ENCODE results near the gene ANXA4.
"Not testable (repeated sequence)": the region's sequence is repeated elsewhere in the genome, so short reads cannot be mapped to it uniquely, and the experiment has no call there.

Gene ANXA4

DNA sequence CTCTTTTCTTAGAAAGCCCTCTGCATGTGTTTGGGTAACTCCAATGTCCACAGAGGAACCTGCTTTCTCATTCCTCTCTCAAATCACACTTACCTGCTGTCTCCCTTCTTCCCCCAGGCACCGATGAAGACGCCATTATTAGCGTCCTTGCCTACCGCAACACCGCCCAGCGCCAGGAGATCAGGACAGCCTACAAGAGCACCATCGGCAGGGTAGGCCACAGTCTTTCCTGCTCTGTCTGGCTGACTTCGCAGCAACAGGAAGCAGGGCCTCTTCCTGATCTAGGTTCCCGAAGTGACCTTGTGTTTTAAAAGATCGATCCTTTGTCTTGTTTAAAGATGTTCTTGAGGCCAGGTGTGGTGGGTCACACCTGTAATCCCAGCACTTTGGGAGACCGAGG lies 62.5 kb downstream of the ANXA4 start:
- no peak for DNase-seq (ENCODE audit: low read depth, low spot score)

DNA sequence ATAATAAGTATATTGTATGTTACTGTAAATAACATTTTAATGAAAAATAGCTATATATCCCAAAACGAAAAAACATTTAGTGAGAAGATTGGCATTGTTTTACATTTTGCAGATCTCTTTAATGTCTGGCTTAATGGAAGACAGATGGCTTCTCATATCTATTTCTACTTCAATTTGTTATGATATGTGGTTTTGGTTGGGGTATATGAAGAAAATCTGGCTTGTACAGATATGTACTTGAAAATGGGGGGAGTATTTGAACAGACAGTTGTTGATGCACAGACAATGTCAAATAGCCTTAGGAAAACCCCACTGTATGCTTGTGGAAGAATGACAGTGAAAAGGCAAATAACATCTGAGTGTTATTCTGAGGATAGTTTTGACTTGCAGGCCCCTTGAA lies 64.0 kb downstream of the ANXA4 start:
- DNase-seq (ENCODE audit: low read depth, low spot score): no peak

GRCh38 chr2:69807821-69808540 lies 66.0 kb downstream of the ANXA4 start:
- no peak for DNase-seq (ENCODE audit: low read depth, low spot score)

GRCh38 chr2:69810550-69810949 lies 68.6 kb downstream of the ANXA4 start:
- DNase-seq (ENCODE audit: low read depth, low spot score): no peak

GRCh38 chr2:69811018-69811417 lies 69.1 kb downstream of the ANXA4 start:
- DNase-seq (ENCODE audit: low read depth, low spot score): no peak

- DNase-seq (ENCODE audit: low read depth, low spot score): no peak
These were observed 69.7 kb downstream of the ANXA4 start for GRCh38 chr2:69811591-69811990.

- no peak for DNase-seq (ENCODE audit: low read depth, low spot score)
These were observed 73.8 kb downstream of the ANXA4 start for GRCh38 chr2:69815717-69816116.

GRCh38 chr2:69816923-69817542 lies 75.1 kb downstream of the ANXA4 start:
- peak; percentile 70 for DNase-seq (ENCODE audit: low read depth, low spot score)

GRCh38 chr2:69817729-69818501 lies 76.0 kb downstream of the ANXA4 start:
- DNase-seq (ENCODE audit: low read depth, low spot score): no peak

DNA sequence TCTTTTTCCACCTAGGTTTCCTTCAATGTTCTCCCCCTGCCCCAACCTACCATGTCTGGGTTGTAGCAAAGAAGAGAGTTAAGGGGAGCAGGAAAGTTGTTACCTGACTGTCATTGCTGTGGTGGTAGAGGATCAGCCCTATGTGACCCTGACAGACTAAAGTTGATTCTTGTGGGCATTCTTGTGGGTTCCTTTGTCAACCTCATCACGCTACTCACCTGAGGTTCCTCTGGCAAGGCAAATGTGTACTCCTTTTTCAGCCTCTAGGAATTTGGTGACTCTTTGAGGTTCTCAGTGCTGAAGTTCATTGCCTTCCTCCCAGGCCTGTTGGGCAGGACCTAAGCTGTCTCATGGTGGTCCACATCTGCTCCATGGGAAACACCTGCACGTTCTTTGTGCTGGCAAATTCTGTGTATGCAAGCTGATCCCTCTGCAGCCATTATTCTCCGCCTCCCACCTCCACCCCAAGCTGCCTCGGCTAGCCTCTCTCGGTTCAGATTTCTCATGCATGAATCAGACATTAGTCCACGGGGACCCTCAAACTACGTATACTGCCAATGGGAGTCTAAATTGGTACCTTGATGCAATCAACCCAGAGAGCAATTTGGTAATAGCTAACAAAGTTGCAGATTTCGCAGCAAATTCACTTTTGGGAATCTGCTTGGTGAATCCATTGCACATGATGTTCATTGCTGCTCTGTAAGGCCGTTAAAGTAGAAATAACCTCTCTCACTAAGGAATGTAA lies 86.0 kb downstream of the ANXA4 start:
- DNase-seq (ENCODE audit: low read depth, low spot score): no peak

DNA sequence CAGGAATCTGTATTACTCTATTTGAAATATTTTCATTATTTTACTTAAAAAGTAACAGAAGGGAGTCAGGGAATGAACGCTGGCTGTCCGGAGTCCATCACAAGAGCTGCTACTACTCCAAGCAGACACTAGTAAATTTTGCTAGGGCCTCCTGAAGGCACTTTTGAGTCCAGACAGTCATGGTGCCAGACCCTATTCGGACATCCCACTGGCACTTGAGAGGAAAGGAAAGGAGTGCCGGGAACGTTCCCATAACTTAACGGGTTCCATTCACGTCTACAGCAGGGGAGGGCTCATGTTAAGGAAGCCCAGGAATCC lies 87.0 kb downstream of the ANXA4 start:
- no peak for DNase-seq (ENCODE audit: low read depth, low spot score)

GRCh38 chr2:69829256-69830044 lies 87.5 kb downstream of the ANXA4 start, which contains the start of gene GMCL1:
TSS of gene GMCL1 (plus strand) at chr2:69829660. CDS start at chr2:69829893, 233 bp downstream.
- DNase-seq (ENCODE audit: low read depth, low spot score): peak; percentile 89

- DNase-seq (ENCODE audit: low read depth, low spot score): no peak
These were observed 88.3 kb downstream of the ANXA4 start for GRCh38 chr2:69830045-69830905.

DNA sequence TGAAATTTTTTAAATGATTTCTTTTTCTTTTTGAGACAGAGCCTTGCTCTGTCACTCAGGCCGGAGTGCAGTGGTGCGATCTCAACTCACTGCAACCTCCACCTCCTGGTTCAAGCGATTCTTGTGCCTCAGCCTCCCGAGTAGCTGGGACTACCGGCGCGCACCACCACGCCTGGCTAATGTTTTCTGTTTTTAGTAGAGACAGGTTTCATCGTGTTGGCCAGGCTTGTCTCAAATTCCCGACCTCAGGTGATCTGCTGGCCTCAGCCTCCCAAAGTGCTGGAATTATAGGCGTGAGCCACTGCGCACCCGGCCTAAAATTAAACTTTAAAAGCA lies 88.9 kb downstream of the ANXA4 start:
- DNase-seq (ENCODE audit: low read depth, low spot score): not testable (repeated sequence)

DNA sequence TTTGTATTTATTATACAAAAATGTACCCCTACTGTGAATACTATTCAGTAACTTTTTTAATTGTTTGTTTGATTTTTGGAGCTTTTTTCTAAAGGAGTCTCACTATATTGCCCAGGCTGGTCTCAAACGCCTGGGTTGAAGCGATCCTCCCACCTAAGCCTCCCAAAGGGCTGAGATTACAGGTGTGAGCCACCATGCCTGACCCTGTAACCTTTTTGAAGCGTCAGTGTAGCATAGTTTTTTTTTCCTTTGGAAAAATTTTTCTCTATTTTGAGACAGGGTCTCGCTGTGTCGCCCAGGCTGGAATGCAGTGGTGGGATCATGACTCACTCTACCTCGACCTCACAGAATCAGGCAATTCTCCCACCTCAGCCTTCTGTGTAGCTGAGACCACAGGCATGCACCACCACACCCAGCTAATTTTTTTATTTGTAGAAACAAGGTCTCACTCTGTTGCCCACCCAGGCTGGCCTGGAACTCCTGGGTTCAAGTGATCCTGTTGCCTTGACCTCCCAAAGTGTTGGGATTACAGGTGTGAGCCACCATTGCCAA lies 89.5 kb downstream of the ANXA4 start:
- DNase-seq (ENCODE audit: low read depth, low spot score): no peak

DNA sequence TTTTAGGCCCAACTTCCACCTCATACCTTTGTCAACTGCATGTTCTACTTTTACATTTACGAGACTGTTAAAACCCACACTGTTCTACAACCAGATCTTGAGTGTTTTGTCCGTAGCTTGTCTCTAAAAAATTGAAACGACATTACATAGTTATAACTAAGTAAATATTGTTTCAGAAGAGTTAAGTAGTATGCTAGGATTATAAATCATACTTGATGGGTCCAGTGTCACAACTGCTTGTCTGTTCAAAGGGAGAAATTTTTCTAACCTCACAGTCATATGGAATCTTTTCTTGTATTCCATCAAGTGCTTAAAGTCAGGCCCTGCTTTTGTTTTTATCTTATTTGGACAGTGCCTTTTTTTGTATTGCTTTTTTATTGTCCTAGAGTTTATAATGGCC lies 91.8 kb downstream of the ANXA4 start:
- no peak for DNase-seq (ENCODE audit: low read depth, low spot score)

- no peak for DNase-seq (ENCODE audit: low read depth, low spot score)
These were observed 93.7 kb downstream of the ANXA4 start for GRCh38 chr2:69835666-69836065.

DNA sequence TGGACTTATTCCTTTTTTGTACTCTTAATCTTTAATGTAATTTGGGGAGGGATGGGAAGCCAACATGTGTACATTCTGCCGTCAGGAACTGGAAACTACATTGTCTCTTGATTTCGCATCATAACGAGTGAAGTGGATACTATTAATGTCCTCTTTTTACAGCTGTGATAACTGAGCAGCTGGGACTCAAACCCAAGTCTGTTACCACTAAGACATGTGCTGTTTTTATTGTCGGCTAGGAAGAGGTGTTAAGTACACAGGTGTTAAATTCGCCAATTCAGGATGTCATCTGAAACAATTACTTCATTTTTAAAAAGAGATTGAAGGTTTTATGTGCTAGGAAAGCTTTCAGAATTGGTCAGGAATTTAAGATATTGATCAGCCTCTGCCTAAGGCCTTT lies 94.4 kb downstream of the ANXA4 start:
- no peak for DNase-seq (ENCODE audit: low read depth, low spot score)

DNA sequence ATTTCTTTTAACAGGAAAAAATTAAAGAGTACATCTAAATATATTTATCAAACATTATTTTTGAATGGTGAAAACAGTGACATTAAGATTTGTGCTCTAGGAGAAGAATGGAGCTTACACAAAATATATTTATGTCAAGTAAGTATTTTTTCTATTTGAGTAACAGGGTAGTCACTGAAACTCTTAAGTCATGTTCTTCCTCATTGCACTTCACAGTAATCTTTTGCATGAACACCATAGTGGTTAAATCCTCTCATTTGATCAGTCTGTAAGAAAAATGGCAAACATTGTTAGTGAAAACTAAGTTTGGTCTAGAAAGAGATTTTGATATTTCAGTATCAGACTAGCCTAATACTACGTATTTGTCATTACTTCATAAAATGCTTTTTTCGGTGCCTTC lies 95.6 kb downstream of the ANXA4 start:
- DNase-seq (ENCODE audit: low read depth, low spot score): no peak

GRCh38 chr2:69843993-69844392 lies 102.1 kb downstream of the ANXA4 start:
- DNase-seq (ENCODE audit: low read depth, low spot score): no peak

Data from smooth muscle cell of the brain vasculature (primary cell).